ENCODE data around the gene TTC22.

DNA sequence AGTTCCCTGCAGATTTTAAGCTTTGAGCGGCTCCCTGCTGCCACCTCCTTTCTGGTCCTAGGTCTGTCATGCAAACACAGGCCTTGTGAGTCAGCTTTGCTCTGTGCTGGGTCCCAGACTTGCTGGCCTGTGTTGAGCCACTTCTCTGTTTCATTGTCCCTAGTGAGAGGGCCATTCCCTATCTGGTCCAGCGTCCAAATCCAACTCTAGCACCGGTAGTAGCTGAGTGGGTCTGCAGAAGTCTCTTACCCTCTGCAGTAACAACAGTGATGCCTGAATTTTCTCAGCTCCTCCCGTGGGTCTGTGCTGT, 5.8 kb downstream of the TTC22 start:
- TF ChIP-seq EZH2phosphoT487 (IDR thresholded peaks at IDR 0.05; ENCODE audit: borderline replicate concordance) (no peak), ZBTB33 (IDR thresholded peaks at IDR 0.05; ENCODE audit: extremely low read depth, insufficient replicate concordance, low read length) (no peak), ELF1 (IDR thresholded peaks at IDR 0.05; ENCODE audit: borderline replicate concordance, low read depth) (no peak), EZH2 (IDR thresholded peaks at IDR 0.05) (no peak), SP1 (IDR thresholded peaks at IDR 0.05; ENCODE audit: low read depth) (no peak), SRF (IDR thresholded peaks at IDR 0.05; ENCODE audit: low read depth) (no peak), POLR2A (IDR thresholded peaks at IDR 0.05; ENCODE audit: borderline replicate concordance, extremely low read depth, insufficient read depth, insufficient read length) (no peak), RAD21 (IDR thresholded peaks at IDR 0.05; ENCODE audit: low read depth) (no peak), REST (IDR thresholded peaks at IDR 0.05; ENCODE audit: low read depth) (no peak)
- TF ChIP-seq, protein P1, sequence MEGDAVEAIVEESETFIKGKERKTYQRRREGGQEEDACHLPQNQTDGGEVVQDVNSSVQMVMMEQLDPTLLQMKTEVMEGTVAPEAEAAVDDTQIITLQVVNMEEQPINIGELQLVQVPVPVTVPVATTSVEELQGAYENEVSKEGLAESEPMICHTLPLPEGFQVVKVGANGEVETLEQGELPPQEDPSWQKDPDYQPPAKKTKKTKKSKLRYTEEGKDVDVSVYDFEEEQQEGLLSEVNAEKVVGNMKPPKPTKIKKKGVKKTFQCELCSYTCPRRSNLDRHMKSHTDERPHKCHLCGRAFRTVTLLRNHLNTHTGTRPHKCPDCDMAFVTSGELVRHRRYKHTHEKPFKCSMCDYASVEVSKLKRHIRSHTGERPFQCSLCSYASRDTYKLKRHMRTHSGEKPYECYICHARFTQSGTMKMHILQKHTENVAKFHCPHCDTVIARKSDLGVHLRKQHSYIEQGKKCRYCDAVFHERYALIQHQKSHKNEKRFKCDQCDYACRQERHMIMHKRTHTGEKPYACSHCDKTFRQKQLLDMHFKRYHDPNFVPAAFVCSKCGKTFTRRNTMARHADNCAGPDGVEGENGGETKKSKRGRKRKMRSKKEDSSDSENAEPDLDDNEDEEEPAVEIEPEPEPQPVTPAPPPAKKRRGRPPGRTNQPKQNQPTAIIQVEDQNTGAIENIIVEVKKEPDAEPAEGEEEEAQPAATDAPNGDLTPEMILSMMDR (IDR thresholded peaks at IDR 0.05 in 2 of 3, conservative IDR thresholded peaks at IDR 0.05 in 1 of 3; ENCODE audit: borderline replicate concordance in 1 of 3, insufficient read depth in 1 of 3, low read depth in 2 of 3, low read length in 2 of 3), result no peak
- TF ChIP-seq, protein P2, sequence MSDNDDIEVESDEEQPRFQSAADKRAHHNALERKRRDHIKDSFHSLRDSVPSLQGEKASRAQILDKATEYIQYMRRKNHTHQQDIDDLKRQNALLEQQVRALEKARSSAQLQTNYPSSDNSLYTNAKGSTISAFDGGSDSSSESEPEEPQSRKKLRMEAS (IDR thresholded peaks at IDR 0.05), result no peak
- TF ChIP-seq, protein P3, sequence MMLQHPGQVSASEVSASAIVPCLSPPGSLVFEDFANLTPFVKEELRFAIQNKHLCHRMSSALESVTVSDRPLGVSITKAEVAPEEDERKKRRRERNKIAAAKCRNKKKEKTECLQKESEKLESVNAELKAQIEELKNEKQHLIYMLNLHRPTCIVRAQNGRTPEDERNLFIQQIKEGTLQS (IDR thresholded peaks at IDR 0.05), result no peak
